SKM-1 treated with dmso at 0.1 percent for 144 hours (cell line): ENCODE measurements around the gene CACNA1F.
"Not testable (repeated sequence)": the region's sequence is repeated elsewhere in the genome, so short reads cannot be mapped to it uniquely, and the experiment has no call there.

ENCODE experiments used
- DNase-seq: peaks from one replicate; lab custom pipeline; 2025; ENCODE audit not compliant: unreplicated experiment; lab: John Stamatoyannopoulos, UW

The CACNA1F gene

DNA sequence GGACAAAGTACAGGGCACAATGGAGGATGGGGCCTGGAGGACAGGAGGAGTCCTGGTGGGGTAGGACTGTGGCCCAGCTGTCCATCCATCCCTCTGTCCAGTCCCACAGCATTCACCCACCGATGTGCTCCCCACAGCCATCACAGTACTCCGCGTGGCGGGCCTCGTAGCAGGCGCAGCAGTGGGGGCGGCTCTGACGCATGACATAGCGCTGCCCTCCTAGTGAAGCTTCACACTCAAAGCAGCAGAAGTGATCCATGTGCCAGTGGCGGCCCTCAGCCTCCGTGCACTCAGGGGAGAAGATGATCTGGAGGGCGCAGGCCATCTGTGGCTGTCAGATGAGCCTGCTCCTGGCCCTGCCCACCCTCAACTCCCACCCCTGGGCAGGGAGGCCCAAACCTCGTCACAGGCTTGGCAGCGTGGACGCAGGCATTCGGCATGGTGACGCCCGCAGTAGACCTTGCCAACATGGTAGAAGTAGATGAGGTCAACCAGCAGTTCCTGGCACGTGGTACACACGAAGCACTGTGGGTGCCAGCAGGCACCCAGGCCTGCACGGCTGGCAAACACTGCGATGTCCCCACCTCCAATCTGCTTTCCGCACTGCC, 55.2 kb downstream of the CACNA1F start:
- no peak for DNase-seq

DNA sequence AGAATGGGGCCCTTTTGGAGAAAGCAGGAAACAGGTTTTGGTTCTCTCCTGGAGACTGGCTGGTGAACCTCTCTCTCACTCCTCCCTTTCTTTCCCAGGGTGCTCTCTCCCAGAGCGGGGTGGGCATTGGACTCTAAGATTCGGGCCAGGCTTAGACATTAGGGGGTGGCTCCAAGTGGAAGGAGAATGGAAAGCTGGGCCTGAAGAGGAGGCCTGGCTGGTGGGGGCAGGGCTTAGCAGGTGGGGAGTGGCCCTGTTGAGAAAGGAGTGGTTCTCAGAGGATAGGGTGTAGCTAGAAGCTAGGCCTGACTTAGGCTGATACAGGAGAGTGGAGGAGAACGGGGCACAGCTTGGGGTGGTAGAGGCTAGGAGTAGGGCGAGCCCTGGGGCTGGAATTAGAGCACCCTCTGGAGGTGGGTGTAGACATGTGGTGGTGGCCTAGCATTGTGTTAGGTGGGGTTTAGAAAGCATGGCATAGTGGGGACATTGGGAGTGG, 55.8 kb downstream of the CACNA1F start:
- no peak for DNase-seq

DNA sequence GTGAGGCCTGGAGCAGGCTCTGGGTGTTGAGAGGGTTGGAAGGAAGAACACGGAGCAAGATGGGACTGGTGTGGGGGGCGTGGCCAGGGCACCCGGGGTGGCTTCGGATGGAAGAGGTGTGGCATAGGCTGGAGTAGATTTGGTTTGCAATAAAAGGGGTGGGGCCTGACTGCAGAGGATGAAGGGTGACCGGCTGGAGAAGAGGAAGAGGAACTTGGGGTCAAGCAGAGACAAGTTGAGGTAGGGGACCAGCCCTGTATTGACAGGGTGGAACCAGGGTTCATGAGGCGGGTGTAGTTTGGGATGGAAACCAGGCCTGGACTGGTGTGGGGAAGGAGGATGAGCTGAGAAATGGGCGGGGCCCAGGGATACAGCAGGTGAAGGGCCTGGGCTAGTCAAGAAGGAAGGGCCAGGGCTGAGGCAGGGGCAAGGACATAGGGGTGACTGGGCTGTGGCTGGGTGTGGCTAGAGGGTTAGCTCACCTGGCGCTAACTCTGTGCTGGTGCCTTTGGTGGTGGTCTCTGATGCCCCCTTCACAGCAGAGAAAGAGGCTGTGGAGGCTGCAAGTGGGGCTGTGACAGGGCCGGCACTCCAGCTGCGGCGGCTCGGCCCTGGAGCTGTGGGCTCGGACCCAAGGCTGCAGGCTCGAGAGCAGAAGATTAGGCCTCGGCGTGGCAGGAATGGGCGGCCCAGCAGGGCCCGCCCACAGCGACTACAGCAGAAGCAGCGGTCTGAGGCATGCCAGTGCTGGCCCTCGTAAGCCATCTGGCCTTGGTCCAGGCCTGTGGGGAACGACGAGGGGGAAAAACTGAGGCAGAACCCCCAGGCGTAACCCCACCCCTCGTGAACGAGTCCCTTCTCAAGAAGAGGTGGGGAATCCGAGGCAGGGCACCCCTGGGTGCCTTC, 56.5 kb downstream of the CACNA1F start:
- peak; percentile 35 for DNase-seq

- DNase-seq = no peak
Measured at GRCh38 chrX:49175435-49176274, 57.5 kb downstream of the CACNA1F start.

GRCh38 chrX:49174723-49175122, 58.4 kb downstream of the CACNA1F start:
- no peak for DNase-seq

GRCh38 chrX:49173544-49173943, 59.6 kb downstream of the CACNA1F start:
- DNase-seq = not testable (repeated sequence)

DNA sequence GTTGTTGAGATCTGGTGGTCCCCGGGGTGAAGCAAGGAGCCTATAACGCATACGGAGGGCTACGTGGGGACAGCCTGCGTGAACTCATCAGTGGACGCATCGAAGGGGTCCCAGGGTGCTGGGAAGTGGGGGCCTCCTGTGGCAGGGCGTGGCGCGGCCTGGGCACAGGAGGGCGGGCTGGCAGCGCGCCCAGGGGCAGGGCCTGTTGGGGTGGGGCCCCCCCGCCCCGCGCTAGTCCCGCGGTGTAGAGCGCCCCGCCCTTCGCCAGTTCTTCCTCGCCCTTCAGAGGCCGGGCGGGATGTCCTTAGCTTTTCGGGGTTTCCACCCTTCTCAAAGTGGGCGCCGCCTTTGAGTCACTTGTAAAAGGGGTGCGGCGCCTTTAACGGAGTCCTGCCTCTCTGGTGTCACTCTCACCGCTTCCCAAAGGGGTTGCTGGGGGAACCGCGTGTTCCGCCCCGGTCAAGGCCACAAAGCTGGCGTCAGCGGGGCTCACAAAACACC, 60.8 kb downstream of the CACNA1F start:
- DNase-seq = peak; percentile 12

- peak; percentile 11 for DNase-seq
Measured at GRCh38 chrX:49171752-49172279, 61.3 kb downstream of the CACNA1F start, which contains the start of gene PLP2. TSS of gene PLP2 (plus strand) at chrX:49171898. CDS start at chrX:49172001, 103 bp downstream.

DNA sequence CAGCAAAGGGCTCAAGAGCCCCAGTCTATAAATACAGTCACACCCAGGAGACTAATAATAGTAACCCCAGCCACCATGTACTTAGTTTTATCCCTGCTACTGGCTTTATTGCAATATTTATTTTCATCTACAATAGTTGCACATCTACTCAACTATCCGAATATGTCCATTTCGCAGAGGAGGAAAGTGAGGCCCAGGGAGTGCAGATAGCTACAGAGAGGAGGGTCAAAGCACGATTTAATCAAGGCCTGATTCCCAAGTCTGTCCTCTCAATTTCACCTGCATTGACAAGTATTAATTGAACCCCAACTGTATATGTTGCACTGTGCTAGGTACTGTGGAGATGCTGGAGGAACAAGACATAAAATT, 65.4 kb downstream of the CACNA1F start:
- no peak for DNase-seq

DNA sequence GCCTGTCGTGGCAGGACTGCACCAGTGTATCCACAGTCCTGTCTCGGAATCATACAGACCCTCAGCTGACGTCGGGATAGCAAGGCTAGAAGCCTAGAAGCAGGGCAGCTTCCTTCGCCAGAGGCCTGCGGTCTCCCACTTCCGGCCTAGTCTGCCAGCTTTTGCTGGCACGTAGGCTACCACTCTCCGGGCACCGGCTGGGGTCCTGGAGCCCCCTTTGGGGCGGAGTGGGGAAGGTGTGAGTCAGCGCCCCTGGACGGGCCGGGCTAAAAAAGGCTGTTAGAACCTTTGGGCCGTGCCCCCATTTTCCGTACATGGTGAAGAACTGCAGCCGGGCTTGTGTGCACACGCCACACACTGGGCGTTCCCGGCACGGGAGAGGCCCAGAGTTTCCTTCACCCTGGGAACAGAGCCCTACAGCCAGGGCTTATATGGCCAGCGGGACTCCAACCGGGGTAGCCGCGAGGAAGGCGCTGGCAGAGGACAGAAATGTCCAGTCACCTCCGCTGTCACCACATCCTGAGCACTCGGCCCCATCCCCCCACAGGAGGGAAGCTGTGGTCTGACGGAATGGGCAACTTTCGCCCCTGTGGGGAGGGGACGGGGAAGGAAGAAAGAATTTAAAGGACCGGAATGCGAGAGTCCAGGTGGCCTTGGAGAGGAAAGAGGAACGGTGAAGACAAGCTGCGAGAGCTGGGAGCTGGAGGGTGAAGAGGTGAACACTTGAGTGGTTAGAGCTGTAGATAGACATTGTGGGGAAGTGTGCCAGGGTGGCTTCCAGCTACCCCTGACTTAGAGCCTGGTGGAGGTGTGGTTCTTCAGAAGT, 66.0 kb downstream of the CACNA1F start:
- DNase-seq = peak; percentile 86

DNA sequence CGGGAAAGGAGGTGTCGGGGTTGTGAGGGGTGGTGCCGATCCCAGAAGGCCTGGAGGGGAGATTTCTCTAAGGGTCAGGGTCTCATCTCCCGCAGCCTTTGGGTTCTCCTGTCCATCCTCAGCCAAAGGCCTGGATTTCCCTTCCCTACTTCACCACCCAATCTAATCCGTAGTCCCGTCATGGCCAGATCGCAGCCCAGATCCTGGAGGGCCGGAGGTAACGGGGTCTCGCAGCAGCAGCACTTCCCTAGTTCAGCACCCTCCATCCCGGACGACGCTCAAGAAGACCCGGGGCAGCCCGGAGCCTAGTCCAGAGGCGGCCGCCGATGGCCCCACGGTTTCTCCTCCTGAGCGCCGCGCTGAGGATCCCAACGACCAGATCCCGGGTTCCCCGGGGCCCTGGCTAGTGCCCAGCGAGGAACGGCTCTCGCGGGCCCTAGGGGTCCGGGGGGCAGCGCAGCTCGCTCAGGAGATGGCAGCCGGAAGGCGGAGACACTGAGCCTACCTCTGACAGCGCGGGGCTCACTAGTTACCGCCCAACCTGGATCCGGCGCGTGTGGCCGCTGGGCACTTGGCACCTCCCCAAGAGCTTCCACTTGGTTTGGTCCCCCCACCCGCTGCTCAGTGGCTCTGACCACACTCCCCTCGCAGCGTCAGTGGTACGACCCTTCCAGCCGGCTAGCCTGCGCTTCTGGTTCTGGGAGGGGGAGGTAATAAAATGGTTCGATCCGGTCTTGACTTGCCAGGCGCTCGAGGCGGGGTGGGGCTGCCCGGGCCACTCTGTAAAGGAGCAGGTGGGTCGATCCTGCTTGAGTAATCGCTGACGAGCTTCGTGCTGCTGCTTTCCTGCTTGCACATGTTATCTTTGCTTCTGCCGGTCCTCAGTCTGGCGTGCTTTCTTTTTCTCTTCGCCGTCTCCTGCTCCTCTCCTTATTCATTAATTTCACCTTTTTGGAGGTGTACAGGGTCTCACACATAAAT, 66.9 kb downstream of the CACNA1F start:
- peak; percentile 57 for DNase-seq

- DNase-seq = no peak
Measured at GRCh38 chrX:49164589-49165360, 68.4 kb downstream of the CACNA1F start.

DNA sequence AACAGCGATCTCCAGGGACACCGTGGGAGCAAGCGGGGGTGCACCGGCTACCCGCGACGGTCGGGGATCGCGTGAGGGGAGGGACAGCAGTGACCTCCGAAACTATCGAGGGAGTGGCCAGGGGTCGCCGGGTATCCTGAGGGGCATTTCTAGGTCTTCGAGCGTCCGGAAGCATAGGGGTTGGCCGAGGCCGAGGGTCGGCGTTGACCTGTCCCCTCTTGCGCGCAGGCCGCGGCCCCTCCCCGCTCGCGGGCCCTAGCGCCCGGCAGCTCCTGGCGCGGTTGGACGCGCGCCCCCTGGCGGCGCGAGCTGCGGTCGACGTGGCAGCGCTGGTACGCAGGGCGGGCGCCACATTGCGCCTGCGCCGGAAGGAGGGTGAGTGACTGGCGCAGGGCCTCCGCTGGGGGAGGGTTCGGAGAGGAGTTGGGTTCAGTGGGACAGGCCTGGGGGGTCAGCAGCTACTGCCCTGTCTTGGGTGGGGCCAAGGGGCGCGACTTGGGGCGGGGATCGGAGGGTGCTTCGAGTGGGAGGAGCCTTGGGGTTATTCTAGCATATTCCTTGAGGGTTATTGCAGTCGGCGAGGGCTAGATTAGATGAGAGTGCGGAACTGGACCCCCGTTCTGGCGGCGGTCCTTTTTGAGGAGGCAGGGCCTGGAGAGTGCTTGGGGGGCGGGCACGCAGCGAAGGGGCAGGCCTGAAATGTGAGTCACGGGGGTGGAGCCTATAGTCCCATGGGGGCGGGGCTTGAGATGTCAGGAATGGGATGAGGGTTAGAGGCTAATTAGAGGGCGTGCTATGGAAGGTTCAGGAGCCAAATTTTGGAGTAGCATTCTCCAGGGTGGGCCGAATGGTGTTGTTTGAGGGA, 69.4 kb downstream of the CACNA1F start:
- DNase-seq = peak; percentile 66

DNA sequence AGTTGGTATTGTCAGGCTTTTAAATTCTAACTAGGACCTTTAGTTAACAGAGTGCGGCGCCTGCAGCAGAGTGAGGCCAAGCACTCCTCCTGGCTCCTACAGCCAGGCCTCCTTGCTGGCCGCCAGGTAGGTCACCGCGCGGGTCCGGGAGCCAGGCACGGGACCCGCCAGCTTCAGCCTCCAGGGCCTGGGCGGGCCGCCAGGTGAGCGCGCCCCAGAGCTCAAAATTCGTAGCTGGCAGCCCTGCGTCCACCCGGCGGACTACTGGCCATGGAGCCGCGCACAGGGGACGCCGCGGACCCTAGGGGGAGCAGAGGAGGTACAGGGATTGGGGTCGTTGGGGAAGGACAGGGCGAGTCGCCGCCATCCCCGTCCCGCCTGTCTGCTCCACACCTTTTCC, 70.5 kb downstream of the CACNA1F start, which contains the start of gene MAGIX:
Gene MAGIX (plus strand): TSS at position 139 of the 400 bp plus-strand sequence. CDS start 132 bp downstream, at position 271.
- DNase-seq = no peak

GRCh38 chrX:49161632-49162031, 71.5 kb downstream of the CACNA1F start:
- DNase-seq = no peak

GRCh38 chrX:49160908-49161307, 72.2 kb downstream of the CACNA1F start:
- no peak for DNase-seq

GRCh38 chrX:49157194-49157593, 75.9 kb downstream of the CACNA1F start:
- no peak for DNase-seq
